DMS53 (cell line): Measurements from ENCODE around the gene APOBEC3F.
"Not testable (repeated sequence)": the region's sequence is repeated elsewhere in the genome, so short reads cannot be mapped to it uniquely, and the experiment has no call there.

Source experiments
- DNase-seq: peaks from one replicate; lab custom pipeline; 2025; lab: John Stamatoyannopoulos, UW

Gene APOBEC3F

DNA sequence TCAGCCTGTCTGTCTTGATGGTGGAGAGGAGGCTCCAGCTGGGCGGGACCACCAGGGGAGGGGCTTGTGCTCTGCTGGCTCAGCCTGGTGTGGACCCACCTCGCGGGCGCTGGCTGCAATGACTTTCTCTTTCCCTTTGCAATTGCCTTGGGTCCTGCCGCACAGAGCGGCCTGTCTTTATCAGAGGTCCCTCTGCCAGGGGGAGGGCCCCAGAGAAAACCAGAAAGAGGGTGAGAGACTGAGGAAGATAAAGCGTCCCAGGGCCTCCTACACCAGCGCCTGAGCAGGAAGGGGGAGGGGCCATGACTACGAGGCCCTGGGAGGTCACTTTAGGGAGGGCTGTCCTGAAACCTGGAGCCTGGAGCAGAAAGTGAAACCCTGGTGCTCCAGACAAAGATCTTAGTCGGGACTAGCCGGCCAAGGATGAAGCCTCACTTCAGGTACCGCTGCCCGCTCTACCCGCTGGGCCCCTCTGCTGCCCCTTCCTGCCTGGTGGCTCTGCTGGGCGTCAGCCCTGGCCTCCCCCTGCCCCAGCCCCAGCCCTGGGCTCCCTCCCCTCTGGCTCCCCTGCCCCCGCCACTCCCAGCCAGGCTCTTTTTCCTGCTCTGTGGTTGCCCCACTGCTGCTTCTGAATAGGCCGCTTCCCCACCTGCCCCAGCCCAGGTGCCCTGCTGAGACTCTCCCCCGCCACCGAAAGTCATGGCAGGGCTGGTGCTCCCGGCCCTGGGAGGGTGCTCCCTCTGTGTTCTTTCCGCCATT is at the start of gene APOBEC3F:
TSS of gene APOBEC3F (plus strand) at position 327 of the 759 bp plus-strand sequence. CDS start at position 424, 97 bp downstream.
- peak; percentile 66 for DNase-seq

DNA sequence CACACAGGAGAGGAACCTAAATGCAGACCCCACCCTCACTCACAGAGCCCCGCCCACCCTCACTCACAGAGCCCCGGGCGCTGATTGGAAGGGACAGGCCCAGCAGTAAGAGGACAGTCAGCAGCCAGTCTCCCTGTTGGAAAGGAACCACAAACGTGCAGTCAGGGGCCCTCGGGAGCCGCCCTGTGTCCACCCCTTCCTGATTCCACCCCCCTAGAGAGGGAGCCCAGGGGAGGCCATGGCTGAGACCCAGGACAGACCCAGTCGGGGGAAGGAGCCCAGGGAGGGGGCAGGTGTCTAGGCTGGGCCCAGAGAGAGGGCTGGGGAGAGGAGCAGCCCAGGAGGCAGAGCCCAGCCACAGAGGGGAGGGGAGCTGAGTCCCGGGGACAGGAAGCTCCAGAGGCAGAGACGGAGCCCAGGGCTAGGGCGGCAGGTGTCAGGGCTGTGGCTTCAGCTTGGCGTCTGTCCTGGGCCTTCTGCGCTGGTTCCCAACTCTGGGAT is 47.7 kb upstream of the APOBEC3F start:
- peak; percentile 80 for DNase-seq

DNA sequence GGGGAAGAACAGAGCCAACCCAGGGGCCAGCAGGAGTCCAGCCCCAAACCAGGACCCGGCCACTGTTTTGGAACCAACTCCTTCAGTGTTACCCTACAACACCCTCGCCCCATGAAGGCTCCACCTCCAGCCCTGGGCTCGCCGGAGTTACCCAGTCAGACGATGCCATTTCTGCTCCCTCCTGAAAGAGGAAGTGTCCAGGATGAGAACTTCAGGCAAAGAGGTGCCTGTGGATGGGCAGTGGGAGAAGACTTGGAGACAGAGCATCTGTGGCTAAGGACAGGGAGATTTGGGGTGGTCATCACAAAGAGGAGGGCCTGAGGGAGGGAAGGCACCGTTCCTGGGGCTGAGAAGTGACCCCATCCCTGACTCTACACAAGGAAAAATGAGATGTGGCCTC is 44.6 kb upstream of the APOBEC3F start:
- DNase-seq: no peak

DNA sequence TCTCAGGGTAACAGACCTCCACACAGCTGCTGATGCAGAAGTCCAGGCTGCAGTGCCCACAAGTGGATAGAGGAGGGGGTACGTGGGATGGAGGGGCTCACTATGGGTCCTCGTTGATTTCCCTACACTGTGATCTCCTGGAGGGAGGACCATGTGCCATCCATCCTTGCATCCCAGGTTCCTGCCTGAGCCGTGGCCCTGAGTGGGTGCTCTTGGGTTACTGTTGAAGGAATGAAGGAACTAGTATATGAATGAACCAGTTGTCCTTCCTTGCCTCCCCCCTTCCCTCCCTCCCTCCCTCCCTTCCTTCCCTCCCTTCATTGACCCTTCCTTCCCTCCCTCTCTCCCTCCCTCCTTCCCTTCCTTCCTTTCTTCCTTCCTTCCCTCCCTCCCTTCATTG is 43.1 kb upstream of the APOBEC3F start:
- no peak for DNase-seq

DNA sequence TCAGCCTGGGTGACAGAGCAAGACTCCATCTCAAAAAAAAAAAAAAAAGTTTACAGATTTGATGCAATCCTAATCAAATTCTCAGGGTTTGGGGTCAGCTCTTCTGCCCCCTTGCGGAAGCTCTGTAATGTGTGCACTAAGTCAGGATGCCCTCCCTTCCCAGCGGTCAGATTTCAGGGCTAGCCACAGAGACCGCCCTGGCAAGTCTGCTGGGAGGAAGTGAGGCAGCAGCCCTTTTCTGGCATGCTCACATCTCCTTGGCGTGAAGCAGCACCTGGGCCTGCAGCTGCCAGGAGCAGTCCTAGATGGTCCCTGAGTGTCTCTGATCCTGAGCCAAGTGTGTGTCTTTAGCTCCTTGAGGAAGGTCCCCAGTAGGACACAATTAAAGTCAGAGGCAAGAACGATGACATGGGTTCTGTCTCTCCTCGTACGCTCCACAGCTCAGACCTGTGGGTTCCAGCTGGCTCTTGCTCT is 37.5 kb upstream of the APOBEC3F start:
- DNase-seq: peak; percentile 87

DNA sequence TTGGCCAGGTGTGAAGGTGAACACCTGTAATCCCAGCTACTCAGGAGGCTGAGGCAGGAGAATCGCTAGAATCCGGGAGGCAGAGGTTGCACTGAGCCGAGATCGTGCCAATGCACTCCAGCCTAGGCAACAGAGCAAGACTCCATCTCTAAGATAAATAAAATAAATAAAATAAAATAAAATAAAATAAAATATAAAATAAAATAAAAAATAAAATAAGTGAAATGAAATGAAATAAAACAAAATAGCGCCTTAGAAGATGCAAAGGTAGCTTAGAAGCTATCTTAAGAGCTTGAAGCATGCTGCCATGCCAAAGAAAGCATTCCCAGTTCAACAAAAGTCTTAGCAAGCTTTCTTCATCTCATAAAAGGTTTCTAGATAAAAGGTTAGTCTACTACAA is 33.5 kb upstream of the APOBEC3F start:
- no peak for DNase-seq

DNA sequence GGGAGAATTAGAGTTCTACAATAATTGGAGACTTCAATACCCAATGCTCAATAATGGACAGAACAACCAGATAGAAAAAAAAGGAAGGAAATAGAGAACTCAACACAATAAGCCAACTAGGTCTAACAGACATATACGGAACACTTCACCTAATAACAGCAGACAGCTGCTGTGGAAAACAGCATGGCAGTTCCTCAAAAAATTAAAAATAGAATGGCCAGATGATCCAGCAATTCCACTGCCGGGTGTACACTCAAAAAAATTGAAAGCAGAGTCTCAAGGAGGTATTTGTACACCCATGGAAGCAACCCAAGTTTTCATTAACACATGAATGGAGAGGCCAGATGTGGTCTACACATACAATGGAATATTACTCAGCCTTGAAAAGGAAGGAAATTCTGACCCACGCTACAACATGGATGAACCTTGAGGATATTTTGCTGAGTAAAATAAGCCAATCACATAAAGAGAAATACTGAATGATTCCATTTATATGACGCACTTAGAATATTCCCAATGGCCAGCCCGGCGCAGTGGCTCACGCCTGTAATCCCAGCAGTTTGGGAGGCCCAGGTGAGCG is 32.3 kb upstream of the APOBEC3F start:
- not testable (repeated sequence) for DNase-seq

DNA sequence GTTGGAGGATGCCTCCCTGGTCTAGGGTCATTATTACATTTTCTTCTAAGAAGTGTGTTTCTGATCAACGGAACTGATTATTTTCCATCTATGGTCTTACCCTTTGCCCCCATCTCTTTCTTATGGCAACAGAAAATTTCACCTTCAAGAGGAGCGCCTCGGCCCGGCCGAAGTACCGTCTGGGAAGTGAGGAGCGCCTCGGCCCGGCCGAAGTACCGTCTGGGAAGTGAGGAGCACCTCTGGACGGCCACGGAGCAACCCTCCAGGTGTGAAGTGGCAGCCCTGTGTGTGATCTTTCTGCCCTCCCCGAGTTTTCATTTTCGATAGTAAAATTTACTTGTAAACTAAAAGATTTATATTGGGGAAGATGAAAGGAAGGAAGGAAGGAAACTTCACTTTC is 29.7 kb upstream of the APOBEC3F start:
- DNase-seq: no peak

DNA sequence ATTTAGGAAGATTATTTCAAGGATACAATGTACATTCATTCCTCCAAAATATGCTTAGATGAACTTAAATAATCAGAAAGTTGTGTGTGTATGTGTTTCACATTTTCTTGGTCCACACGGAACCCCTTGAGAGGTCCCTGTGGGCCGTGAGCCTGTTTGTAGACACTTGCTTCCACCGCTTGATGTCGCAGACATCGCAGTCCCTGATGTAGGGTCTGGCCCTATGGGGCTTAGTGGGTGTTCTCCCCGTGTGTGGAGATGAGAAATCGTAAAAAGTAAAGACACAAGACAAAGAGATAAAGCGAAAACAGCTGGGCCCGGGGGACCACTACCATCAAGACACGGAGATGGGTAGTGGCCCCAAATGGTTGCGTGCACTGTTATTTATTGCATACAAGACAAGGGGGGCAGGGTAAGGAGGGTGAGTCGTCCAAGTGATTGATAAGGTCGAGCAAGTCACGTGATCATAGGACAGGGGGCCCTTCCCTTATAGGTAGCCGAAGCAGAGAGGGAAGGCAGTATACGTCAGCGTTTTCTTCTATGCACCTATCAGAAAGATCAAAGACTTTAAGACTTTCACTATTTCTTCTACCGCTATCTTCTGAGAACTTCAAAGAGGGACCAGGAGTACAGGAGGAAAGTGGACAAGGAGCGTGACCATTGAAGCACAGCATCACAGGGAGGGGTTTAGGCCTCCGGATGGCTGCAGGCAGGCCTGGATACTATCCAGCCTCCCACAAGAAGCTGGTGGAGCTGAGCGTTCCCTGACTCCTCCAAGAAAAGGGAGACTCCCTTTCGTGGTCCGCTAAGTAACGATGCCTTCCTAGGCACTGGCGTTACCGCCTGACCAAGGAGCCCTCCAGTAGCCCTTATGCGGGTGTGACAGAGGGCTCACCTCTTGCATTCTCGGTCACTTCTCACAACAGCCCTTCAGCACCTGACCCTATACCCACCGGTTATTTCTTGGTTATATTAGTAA is 27.8 kb upstream of the APOBEC3F start:
- no peak for DNase-seq

DNA sequence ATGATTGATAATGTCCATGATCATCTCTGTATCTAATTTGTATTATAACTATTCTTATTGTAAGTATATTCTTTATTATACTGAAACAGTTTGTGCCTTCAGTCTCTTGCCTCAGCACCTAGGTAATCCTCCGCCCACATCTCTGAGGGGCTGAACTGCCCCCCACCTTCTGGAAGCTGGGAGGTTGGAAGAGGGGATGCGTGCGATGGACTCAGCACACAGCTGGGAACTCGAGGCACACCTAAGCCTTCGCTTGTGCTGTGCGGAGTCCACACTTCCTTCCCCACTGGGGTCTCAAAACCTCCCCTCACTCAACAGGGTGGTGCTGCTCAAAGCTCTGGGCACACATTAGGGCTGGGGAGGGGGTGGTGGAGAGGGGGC is 27.1 kb upstream of the APOBEC3F start:
- DNase-seq: not testable (repeated sequence)

DNA sequence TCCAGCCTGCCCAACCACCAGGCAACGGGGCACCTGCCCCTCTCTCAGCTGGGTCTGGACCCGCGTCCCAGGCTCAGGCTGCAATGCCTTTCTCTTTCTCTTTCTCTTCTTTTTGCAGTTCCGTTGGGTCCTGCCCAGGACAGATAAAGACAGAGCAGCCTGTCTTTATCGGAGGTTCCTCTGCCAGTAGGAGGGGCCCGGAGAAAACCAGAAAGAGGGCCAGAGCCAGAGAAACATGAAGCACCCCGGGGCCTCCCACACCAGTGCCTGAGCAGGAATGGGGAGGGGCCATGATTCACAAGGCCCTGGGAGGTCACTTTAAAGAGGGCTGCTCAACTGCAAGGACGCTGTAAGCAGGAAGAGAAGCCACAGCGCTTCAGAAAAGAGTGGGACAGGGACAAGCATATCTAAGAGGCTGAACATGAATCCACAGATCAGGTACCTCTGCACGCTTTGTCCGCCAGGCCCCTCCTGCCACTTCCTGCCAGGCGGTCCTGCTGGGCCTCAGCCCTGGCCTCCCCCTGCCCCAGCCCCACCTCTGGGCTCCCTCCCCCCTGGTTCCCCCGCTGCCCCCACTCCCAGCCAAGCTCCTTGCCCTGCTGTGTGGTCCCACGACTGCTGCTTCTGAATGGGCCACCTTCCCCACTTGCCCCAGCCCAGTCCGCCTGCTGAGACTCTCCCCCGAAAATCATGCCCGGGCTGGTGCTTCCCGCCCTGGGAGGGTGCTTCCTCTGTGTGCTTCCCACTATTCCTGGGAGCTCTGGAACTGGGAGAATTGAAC is 26.5 kb upstream of the APOBEC3F start, which contains the start of gene APOBEC3C:
TSS of gene APOBEC3C (plus strand) at position 316 of the 781 bp plus-strand sequence. CDS start at position 422, 106 bp downstream.
- DNase-seq: peak; percentile 65

DNA sequence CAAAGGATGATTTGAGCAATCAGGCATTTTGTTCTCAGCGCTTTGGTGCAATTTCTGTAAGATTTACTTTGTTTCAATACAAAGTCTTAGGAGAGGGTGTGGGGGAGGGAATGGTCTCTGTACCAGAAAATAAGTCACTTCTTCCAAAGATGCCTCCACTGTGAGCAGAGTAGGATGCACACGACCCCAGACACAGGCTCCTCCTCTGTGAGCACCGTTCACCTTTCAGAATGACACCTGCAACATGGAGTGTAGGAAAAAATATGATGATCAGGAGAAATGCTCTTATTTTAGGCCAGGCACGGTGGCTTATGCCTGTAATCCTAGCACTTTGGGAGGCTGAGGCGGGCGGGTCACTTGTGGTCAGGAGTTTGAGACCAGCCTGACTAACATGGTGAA is 25.9 kb upstream of the APOBEC3F start:
- DNase-seq: not testable (repeated sequence)

DNA sequence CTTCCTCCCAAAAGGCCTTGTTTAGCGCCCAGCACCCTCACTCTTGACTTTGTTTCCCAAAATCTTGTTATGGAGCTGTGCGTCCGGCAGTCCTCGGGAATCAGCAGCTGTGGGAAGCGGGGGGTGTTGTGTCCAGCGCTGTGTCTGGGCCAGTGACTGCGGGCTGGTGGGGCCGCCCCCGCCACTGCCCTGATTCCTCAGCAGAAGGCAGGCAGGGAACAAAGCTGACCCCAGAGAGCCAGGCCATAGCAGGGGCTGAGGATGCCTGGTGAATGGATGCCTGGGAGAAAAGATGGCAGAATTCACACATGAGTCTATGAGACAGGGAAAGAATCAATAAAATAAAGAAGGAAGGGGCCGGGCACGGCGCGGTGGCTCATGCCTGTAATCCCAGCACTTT is 24.1 kb upstream of the APOBEC3F start:
- no peak for DNase-seq

DNA sequence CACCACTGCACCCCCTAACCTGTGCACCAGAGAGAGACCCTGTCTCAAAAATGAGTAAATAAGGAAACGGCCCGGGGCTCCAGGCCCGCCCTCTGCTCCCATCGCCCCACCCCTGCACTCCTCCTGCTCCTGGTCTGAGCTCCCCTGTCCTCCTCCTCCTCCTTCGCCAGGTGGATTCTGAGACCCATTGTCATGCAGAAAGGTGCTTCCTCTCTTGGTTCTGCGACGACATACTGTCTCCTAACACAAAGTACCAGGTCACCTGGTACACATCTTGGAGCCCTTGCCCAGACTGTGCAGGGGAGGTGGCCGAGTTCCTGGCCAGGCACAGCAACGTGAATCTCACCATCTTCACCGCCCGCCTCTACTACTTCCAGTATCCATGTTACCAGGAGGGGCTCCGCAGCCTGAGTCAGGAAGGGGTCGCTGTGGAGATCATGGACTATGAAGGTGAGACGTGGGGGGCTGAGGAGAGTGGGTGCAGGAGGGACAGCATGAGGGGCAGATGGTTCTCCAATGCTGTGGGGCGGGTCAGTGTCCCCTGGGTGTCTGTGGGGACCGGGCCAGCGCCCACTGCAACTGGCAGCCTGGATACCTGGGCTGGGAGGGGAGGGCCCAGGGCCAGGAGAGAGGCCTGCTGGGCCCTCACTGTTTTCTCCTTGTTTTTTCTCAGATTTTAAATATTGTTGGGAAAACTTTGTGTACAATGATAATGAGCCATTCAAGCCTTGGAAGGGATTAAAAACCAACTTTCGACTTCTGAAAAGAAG is 22.9 kb upstream of the APOBEC3F start:
- DNase-seq: no peak

DNA sequence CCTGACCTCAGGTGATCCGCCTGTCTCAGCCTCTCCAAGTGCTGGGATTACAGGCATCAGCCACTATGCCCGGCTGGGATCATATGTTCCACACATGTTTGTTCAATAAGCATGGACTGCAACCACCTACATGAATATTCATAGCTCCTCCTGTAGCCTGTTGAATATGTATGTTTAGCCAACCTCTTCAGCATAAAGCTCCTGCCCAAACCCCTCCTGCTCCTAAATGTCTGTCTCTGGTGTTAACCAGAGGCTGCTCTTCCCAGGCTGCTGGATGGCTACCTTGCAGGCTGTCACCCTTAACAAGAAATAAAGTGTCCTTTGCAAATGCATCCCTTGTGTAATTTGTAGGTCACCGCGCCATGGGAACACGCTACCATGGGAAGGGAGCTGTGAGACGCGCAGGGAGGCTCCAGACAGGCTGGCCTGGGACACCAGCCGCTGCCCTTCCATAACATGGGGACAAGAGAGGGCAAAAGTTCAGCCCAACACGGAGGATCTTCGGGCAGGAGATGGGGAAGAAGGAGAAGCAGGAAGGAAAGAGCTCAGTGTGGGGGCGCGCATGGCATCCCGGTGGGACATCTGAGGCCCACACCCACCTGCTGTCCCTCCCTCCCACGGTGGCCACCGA is 20.5 kb upstream of the APOBEC3F start:
- peak; percentile 46 for DNase-seq

DNA sequence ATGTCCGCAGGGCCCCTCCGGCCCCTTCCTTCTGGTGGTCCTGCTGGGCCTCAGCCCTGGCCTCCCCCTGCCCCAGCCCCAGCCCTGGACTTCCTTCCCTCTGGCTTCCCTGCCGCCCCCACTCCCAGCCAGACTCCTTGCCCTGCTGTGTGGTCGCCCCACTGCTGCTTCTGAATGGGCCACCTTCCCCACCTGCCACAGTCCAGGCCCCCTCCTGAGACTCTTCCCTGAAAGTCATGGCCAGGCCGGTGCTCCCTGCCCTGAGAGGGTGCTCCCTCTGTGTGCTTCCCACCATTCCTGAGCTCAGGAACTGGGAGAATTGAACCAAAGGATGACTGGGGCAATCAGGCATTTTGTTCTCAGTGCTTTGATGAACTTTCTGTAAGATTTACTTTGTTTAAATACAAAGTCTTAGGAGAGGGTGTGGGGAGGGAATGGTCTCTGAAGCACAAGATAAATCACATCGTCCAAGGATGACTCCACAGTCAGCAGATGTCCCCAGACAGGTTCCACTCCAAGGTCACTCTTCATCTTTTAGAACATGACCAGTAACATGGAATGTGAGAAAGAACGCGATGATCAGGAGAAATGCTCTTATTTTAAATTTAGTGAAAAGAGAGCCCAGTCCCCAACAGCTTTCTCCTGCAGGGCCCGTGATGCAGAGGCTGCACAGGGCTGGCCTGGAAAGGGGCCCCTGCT is 19.0 kb upstream of the APOBEC3F start:
- no peak for DNase-seq

DNA sequence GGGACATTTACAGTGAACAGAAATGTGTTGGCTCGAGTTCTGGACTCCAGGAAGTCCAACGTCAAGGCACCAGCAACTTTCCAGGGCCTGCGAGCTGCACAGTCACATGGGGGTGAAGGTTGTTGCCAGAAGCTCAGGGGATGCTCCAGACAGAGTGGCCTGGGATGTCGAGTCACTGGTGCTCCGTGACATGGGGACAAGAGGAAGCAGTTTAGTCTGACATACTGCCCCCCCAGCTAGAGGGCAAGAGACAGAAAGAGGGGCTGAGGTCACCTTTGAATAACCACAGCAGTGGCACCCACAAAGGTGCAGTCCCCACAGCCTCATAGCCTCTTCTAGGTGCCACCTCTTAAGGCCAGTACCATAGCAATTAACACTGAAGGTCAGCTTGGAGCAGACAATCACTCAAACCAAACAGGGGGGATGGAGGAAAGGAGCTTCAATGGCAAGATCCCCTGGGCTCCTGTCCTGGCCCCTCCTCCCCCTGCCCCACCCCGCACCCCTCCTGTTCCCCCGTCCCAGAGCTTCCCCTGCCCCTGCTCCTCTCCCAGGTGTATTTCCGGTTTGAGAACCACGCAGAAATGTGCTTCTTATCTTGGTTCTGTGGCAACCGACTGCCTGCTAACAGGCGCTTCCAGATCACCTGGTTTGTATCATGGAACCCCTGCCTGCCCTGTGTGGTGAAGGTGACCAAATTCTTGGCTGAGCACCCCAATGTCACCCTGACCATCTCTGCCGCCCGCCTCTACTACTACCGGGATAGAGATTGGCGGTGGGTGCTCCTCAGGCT is 15.9 kb upstream of the APOBEC3F start:
- DNase-seq: no peak

DNA sequence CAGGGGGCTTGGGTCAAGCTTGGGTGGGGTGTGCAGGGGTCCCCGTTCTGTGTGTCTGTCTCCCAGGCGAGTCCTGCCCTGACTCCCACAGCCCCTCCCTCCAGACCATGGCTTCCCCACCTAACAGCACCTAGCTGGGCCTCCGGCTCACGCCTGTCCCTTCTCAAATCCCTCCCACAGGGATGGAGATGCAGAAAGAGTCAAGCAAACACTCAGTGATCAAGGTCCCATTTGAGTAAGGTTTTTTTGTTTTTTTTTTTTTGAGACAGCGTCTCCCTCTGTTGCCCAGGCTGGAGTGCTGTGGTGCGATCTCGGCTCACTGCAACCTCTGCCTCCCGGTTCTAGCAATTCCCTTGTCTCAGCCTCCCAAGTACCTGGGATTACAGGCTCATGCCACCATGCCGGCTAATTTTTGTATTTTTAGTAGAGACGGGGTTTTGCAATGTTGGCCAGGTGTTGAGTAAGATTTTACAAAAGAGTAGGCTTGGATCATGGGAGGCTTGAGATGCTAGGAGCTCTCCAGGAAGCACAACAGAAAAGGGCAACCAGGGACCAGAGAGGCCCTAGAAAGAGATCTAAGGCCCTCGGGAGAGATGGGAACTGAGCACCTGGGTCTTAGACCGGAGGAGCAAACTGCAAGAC is 14.0 kb upstream of the APOBEC3F start:
- no peak for DNase-seq
